ENCODE results near the gene CDK17.

DNA sequence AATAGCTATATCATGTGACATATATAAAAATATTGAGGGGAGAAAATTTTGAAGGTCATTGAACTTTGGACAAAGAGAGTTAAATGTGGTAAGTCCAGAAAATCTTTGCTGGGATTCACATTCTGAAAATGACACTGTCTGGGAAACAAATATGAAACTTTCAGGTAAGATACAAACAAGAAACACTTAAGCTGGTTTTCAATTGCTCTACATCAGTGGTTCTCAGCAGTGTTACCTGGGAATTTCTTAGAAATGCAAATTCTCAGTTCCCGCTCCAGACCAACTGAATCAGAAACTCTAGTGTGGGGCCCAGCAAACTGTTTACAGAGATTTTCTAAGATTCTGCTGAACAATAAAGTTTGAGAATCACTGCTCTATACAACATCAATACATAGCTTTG lies 3.6 kb upstream of the CDK17 start:
- TF ChIP-seq CTCF (IDR thresholded peaks at IDR 0.05) (no peak), POLR2A (IDR thresholded peaks at IDR 0.05) (no peak), POLR2AphosphoS5 (IDR thresholded peaks at IDR 0.05) (no peak)
